Activated naive CD8-positive, alpha-beta T cell treated with anti-CD3 and anti-CD28 coated beads, Interleukin-2, amount 10 ng/mL, durations not matched to agents 7 days and 5 days (primary cell): ENCODE measurements around the gene SEC23A. TPM values are rescaled to one million over a fixed set of nuclear protein-coding genes. Genes with fewer than 3 reads are reported as not detected.
"Not testable (repeated sequence)": the region's sequence is repeated elsewhere in the genome, so short reads cannot be mapped to it uniquely, and the experiment has no call there.

Experiments
- ATAC-seq: fragments of 150-1000 bp; cut with Tn5 transposase; one replicate; pipeline ENCODE4 v1.10.0; 2021; ENCODE audit warnings: low read depth, moderate library complexity
- POLR2A ChIA-PET: fragments of 350-600 bp; sonication (Branson Sonifier 250); formaldehyde crosslinking; loops from one replicate; lab custom pipeline; 2021; ENCODE audit warnings: antibody characterized with exemption; lab: Charles Lee
- DNase-seq: peaks from one replicate; pipeline ENCODE4 v3.0.0; 2021
- H3K27ac Mint-ChIP-seq: one replicate; pipeline ENCODE4 v1.8.0; 2022; ENCODE audit warnings: mild to moderate bottlenecking, mixed read lengths
- H3K27me3 Mint-ChIP-seq: one replicate; pipeline ENCODE4 v1.8.0; 2022; ENCODE audit warnings: mild to moderate bottlenecking, moderate library complexity, mixed read lengths
- H3K36me3 Mint-ChIP-seq: one replicate; pipeline ENCODE4 v1.8.0; 2021; ENCODE audit warnings: mild to moderate bottlenecking, mixed read lengths
- H3K4me1 Mint-ChIP-seq: one replicate; pipeline ENCODE4 v1.8.0; 2021; ENCODE audit warnings: mixed read lengths
- H3K4me3 Mint-ChIP-seq: one replicate; pipeline ENCODE4 v1.8.0; 2022; ENCODE audit warnings: mild to moderate bottlenecking, moderate library complexity, mixed read lengths
- H3K9me3 Mint-ChIP-seq: one replicate; pipeline ENCODE4 v1.8.0; 2021; ENCODE audit warnings: mixed read lengths
- total RNA-seq, 2 experiments: library from RNA; stranded (reverse); gene quantifications; one replicate each; pipeline ENCODE4 v1.2.3, GENCODE V29; 2021

Gene SEC23A
- total RNA-seq, 2 experiments from 2014 or later: 66.2 to 66.8 TPM

DNA sequence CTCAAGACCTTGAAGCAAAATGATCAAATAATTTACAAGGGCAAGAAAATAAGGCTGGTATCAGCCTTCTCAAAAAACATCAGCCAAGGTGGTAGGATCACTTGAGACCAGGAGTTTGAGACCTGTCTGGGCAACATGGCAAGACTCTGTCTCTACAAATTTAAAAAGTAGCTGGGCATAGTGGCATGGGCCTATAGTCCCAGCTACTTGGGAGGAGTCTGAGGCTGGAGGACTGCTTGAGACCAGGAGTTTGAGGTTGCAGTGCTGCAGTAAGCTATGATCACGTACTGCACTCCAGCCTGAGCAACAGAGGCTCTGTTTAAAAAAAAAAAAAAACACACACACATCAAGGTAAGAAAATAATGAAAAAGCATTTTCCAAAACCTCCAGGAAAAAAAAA lies 22.1 kb downstream of the SEC23A start:
- ATAC-seq (no peak), DNase-seq (no peak)
- H3K4me3 Mint-ChIP-seq: no peak overlapping the region
- H3K9me3 Mint-ChIP-seq: no peaks in the 10 kb centered on the region
- no peak overlapping the region for H3K27ac Mint-ChIP-seq
- H3K36me3 Mint-ChIP-seq: peaks cover 40% of the 10 kb centered on the region
- peaks cover 3% of the 10 kb centered on the region for H3K4me1 Mint-ChIP-seq
- POLR2A ChIA-PET: interaction anchor here (1.1 kb wide), 1 partner anchor 22 kb away, joined by 3 read pairs; the partner anchor contains the start of gene SEC23A
- no peaks in the 10 kb centered on the region for H3K27me3 Mint-ChIP-seq

DNA sequence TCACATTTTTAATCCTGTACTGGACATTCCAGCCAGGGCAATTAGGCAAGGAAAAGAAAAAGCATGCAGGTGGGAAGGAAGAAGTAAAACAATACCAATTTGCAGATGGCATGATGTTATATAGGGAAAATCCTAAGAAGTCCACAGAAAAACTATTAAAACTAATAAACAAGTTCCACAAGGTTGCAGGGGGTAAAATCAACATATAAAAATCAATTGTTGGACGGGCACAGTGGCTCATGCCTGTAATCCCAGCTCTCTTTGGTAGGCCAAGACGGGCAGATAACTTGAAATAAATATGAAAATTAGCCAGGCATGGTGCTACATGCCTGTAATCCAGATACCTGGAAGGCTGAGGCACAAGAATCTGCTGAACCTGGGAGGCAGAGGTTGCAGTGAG lies 31.9 kb downstream of the SEC23A start:
- Mint-ChIP-seq H3K27me3 (no peaks in the 10 kb centered on the region), H3K4me3 (no peak overlapping the region), H3K36me3 (peaks cover 40% of the 10 kb centered on the region), H3K27ac (no peak overlapping the region), H3K4me1 (peaks cover 2% of the 10 kb centered on the region), H3K9me3 (no peaks in the 10 kb centered on the region)
- POLR2A ChIA-PET: no interaction called here
- ATAC-seq (no peak), DNase-seq (no peak)

DNA sequence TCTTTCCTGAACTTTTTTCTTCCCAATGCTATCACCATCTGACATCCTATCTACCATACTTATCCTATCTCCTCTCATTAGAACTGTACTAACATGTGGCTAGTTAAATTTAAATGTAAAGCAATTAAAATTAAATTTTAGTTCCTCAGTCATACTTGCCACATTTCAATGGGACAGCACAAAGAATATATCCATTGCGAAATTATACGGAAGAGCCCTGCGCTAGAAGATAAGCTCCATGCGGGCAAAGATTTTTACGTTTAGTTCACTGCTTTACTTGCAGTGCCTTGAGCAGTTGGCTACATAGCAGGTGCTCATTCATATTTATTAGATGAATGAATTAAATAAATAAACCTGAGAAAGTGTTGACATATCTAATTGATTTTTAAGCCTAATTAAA lies 33.1 kb downstream of the SEC23A start:
- DNase-seq (no peak), ATAC-seq (no peak)
- no peak overlapping the region for H3K4me3 Mint-ChIP-seq
- H3K9me3 Mint-ChIP-seq: no peaks in the 10 kb centered on the region
- no peaks in the 10 kb centered on the region for H3K27me3 Mint-ChIP-seq
- peaks cover 44% of the 10 kb centered on the region for H3K36me3 Mint-ChIP-seq
- H3K4me1 Mint-ChIP-seq: peaks cover 2% of the 10 kb centered on the region
- POLR2A ChIA-PET: no interaction called here
- H3K27ac Mint-ChIP-seq: no peak overlapping the region

DNA sequence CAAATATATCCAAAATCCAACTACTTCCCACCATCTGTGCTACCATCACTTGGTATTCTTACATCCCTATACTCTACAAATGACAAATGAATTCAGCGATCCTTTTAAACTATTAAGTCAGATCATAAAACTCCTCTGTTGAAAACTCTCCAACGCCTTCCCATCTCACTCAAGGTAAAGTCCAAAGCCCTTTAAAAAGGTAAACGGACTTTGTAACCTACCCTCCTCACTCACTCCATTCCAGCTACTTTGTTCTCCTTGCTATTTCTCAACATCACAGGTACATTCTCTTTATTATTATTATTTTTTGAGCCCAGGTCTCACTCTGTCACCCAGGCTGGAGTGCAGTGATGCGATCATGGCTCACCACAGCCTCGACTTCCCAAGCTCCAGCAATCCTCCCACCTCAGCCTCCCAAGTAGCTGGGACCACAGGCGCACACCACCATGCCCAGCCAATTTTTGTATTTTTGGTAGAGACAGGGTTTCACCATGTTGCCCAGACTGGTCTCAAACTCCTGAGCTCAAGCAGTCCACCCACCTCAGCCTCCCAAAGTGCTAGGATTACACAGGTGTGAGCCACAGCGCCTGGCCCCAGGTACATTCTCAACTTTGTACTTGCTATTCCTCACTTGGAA lies 33.7 kb downstream of the SEC23A start:
- H3K27me3 Mint-ChIP-seq, H3K4me3 Mint-ChIP-seq, DNase-seq, ATAC-seq, POLR2A ChIA-PET, H3K4me1 Mint-ChIP-seq, H3K27ac Mint-ChIP-seq, H3K9me3 Mint-ChIP-seq: not testable (repeated sequence)
- peaks cover 44% of the 10 kb centered on the region for H3K36me3 Mint-ChIP-seq

DNA sequence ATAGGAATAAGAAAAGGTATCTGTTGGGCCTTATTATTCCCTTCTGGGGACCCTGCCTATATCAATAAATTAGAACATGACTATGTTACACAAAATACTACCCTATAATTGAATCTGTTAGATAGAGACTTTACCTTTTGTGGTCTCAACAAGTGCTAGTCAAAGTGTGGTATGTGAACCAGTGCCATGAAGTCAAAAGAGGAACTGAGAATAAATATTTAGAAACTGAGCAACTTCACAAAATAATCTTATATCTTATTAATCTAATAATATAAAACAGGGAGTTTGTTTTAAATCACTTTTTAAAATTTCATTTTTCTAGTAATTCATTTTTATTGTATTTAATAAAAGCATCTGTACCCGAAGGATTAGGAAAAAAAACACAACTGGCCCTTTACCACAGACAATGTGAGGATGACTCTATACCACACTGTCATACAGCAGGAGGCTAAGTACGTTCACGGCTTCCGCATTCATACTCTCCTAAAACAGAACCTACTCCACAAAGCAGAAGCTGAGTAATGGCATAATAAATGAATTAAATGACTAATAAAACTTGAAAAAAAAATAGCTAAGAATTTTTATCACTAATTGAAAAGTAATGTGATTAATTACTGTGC lies 42.1 kb downstream of the SEC23A start:
- no peak overlapping the region for H3K4me3 Mint-ChIP-seq
- peaks cover 68% of the 10 kb centered on the region for H3K36me3 Mint-ChIP-seq
- H3K27me3 Mint-ChIP-seq: no peaks in the 10 kb centered on the region
- H3K9me3 Mint-ChIP-seq: peaks cover 9% of the 10 kb centered on the region
- no peaks in the 10 kb centered on the region for H3K4me1 Mint-ChIP-seq
- DNase-seq (no peak), ATAC-seq (no peak)
- POLR2A ChIA-PET: no interaction called here
- no peak overlapping the region for H3K27ac Mint-ChIP-seq

DNA sequence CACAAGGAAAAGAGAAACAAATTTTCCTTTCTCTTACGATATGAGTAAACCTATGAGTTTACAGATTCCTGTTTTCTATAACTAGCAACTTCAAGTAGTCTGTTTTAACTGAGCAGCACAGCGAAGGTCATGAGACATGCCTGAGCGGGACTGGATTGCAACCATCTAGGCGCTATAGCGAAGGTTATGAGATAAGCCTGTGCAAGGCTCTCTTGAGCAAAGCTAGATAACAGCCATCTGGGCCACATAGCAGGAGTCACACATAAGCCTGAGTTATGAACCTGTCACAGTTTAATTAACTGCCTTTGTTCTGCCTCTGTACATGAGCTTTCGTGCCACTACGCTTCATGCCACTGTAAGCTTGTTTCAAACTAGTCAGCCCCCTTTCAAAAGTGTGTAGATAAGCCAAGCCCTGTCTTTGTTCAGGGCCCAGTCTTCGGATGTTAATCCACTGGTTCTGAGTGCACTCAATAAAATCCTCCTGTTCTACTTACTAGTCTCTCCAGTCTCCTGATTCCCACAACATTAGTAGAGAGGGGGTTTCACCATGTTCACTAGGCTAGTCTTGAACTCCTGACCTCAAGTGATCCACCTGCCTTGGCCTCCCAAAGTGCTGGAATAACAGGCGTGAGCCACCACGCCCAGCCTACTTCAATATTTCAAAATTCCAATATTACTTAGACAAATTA lies 47.1 kb downstream of the SEC23A start:
- no peak for ATAC-seq
- no peaks in the 10 kb centered on the region for H3K27me3 Mint-ChIP-seq
- H3K9me3 Mint-ChIP-seq: peaks cover 10% of the 10 kb centered on the region
- DNase-seq: no peak
- peaks cover 84% of the 10 kb centered on the region for H3K36me3 Mint-ChIP-seq
- H3K27ac Mint-ChIP-seq: no peak overlapping the region
- no peak overlapping the region for H3K4me3 Mint-ChIP-seq
- H3K4me1 Mint-ChIP-seq: no peaks in the 10 kb centered on the region
- POLR2A ChIA-PET: interaction anchor here (0.6 kb wide), 1 partner anchor 94 kb away, joined by 3 read pairs; no protein-coding TSS in a partner anchor

DNA sequence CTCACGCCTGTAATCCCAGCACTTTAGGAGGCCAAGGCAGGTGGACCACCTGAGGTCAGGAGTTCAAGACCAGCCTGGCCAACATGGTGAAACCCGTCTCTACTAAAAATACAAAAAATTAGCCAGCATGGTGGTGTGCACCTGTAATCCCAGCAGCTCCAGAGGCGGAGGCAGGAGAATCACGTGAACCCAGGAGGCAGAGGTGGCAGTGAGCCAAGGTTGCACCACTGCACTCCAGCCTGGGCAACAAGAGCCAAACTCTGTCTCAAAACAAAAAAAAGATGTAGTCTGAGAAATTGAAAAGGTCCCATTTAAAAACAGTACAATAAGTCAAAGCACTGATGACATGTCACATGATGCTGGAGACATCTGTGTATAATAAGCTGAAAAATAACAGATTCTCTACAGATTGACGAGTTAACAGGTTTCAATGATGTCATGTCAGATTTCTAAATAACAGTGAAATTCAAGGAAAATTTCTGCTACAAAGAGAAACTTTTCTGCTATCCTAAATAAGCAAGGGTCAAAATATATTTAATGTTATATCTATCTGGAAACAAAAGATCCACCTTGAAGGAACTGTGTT lies 50.1 kb downstream of the SEC23A start:
- peaks cover 70% of the 10 kb centered on the region for H3K36me3 Mint-ChIP-seq
- H3K4me1 Mint-ChIP-seq, DNase-seq, ATAC-seq, H3K27me3 Mint-ChIP-seq, H3K9me3 Mint-ChIP-seq, POLR2A ChIA-PET, H3K4me3 Mint-ChIP-seq, H3K27ac Mint-ChIP-seq: not testable (repeated sequence)

DNA sequence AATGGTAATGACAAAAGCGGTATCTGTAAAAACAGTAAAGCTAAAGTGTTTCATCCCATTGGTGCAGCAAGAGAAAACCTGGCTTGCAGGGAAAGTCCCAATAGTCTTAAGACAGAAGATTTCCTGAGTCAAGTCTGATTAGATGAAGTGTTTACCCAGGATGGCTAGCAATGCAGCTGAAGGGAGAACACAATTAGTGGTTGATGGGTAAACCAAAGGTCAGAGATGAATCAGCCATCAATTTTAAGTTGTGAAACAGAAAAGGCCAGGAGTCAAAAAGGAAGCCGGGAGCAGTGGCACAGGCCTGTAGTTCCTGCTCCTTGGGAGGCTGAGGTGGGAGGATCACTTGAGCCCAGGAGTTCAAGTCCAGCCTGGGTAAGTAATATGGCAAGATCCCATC lies 52.6 kb downstream of the SEC23A start:
- ATAC-seq (no peak), DNase-seq (no peak)
- Mint-ChIP-seq H3K27me3 (no peaks in the 10 kb centered on the region), H3K36me3 (peaks cover 67% of the 10 kb centered on the region), H3K9me3 (no peaks in the 10 kb centered on the region), H3K4me1 (peaks cover 2% of the 10 kb centered on the region), H3K27ac (no peak overlapping the region), H3K4me3 (no peak overlapping the region)
- POLR2A ChIA-PET: no interaction called here

DNA sequence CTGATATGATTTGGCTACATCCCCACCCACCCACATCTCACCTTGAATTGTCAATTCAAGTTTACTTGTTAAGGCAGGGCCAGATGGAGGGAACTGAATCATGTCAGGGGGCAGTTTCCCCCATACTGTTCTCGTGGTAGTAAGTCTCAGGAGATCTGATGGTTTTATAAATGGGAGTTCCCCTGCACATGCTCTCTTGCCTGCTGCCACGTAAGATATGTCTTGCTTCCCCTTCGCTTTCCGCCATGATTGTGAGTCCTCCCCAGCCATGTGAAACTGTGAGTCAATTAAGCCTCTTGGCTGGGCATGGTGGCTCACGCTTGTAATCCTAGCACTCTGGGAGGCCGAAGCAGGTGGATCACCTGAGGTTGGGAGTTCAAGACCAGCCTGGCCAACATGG lies 57.1 kb downstream of the SEC23A start:
- H3K4me1 Mint-ChIP-seq, POLR2A ChIA-PET, H3K9me3 Mint-ChIP-seq, H3K4me3 Mint-ChIP-seq, DNase-seq, H3K27me3 Mint-ChIP-seq, ATAC-seq, H3K27ac Mint-ChIP-seq: not testable (repeated sequence)
- peaks cover 41% of the 10 kb centered on the region for H3K36me3 Mint-ChIP-seq

DNA sequence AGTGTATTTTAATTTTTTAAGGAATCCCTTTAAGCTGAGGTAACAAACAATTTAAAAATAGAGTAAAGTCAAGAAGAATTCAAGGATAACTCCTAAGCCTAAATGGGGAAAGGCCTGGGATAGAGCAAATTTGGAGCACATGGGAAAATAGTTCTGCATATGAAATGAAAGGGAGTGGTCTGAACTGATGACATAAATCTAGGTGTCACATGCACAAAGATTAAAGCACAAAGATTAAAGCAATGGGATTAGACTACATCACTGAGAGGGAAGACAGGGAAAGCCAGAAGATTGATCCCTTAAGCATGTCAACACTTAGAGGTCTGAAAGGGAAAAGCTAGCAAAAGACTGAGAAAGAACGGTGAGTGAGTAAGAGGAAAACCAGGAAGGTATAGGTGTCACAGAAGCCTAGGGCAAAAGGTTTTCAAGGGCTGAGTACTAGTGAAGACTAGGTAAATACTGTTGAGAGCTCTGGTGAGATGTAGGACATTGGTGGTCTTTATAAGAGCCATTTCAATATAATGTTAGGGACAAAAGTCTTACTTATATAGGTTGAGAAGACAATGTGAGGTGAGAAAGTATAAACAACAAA lies 59.6 kb downstream of the SEC23A start:
- no peaks in the 10 kb centered on the region for H3K9me3 Mint-ChIP-seq
- H3K36me3 Mint-ChIP-seq: peaks cover 43% of the 10 kb centered on the region
- H3K4me1 Mint-ChIP-seq: peaks cover 8% of the 10 kb centered on the region
- H3K27me3 Mint-ChIP-seq: no peaks in the 10 kb centered on the region
- ATAC-seq (no peak), DNase-seq (no peak)
- H3K4me3 Mint-ChIP-seq: no peak overlapping the region
- POLR2A ChIA-PET: no interaction called here
- peak overlapping the region; percentile 17 for H3K27ac Mint-ChIP-seq

DNA sequence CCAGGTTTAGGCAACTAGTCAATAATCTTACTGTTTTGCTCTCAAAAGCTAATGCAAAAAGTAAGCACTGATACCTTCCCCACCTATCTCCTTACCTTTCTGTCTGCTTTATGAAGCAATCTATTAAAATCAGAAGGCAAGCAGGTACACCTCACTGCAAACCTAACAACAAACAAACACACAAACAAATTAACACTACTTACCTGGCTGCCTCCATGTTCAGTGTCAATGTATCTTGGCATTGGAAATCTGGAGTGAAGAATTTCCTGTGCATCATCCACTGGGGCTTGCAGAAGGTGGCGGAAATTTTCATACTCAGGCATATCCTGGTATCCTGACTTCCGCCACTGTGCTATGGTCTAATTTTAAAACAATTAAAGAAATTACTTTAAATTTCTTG lies 62.5 kb downstream of the SEC23A start:
- no peak for ATAC-seq
- H3K27me3 Mint-ChIP-seq: no peaks in the 10 kb centered on the region
- POLR2A ChIA-PET: interaction anchor here (0.6 to 0.7 kb wide), 2 partner anchors 248 to 586 kb away, joined by 4 to 8 read pairs; no protein-coding TSS in a partner anchor
- H3K9me3 Mint-ChIP-seq: no peaks in the 10 kb centered on the region
- peaks cover 24% of the 10 kb centered on the region for H3K36me3 Mint-ChIP-seq
- H3K4me1 Mint-ChIP-seq: peaks cover 7% of the 10 kb centered on the region
- no peak overlapping the region for H3K27ac Mint-ChIP-seq
- no peak overlapping the region for H3K4me3 Mint-ChIP-seq
- no peak for DNase-seq

DNA sequence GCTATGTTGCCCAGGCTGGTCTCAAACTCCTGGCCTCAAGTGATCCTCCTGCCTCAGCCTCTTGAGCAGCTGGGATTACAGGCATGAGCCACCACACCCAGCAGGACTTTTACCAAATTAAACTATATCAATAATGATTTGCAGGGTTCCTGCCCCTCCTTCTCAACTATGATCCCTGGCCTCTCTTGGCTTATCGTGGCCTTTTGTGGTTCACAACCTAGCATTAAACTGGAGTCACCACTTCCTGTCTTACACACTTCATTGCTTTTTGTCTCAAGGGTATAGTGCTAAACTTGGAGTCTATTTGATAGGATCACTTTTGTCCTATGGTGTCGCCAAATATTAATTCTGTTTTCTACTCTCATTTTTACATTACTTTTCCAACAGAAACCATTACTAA lies 64.5 kb downstream of the SEC23A start:
- Mint-ChIP-seq H3K4me3 (peak overlapping the region; percentile 17), H3K4me1 (peaks cover 7% of the 10 kb centered on the region), H3K27me3 (no peaks in the 10 kb centered on the region), H3K9me3 (no peaks in the 10 kb centered on the region), H3K27ac (no peak overlapping the region), H3K36me3 (peaks cover 17% of the 10 kb centered on the region)
- POLR2A ChIA-PET: no interaction called here
- peak; percentile 60 for ATAC-seq
- no peak for DNase-seq

DNA sequence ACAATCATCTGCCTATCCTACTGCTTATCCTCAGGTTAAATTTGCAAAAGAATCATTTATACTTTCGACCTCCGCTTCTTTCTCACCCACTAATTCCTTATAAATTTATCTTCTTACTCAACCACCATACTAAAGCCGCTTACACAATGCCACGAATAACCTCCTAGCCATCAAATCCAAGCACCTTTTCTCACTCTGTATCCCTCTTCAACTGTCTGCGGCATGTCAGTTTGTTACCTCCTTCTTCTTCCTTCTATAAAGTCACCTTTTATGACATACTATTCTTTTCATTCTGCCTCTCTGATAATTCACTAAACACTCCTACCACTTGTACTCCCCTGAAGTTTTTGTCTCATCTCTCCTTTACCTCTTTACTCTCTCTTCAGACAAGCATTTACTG lies 66.3 kb downstream of the SEC23A start:
- no peak for DNase-seq
- no peaks in the 10 kb centered on the region for H3K9me3 Mint-ChIP-seq
- POLR2A ChIA-PET: no interaction called here
- peaks cover 10% of the 10 kb centered on the region for H3K36me3 Mint-ChIP-seq
- no peak overlapping the region for H3K4me3 Mint-ChIP-seq
- no peak for ATAC-seq
- no peak overlapping the region for H3K27ac Mint-ChIP-seq
- H3K4me1 Mint-ChIP-seq: peaks cover 7% of the 10 kb centered on the region
- no peaks in the 10 kb centered on the region for H3K27me3 Mint-ChIP-seq
